Activated CD8-positive, alpha-beta T cell treated with anti-CD3 and anti-CD28 coated beads for 36 hours (primary cell): ENCODE results near the gene ANXA5. TPM values are rescaled to one million over a fixed set of nuclear protein-coding genes. Genes with fewer than 3 reads are reported as not detected.

Experiments
- ATAC-seq: fragments of 200-7000 bp; cut with Tn5 transposase; one replicate; pipeline ENCODE4 v1.10.0; 2021; ENCODE audit warnings: mild to moderate bottlenecking, moderate library complexity
- CTCF ChIA-PET: fragments of 350-600 bp; sonication (Branson Sonifier 250); formaldehyde crosslinking; loops from one replicate; lab custom pipeline; 2021; ENCODE audit warnings: antibody characterized with exemption; lab: Charles Lee
- POLR2A ChIA-PET: fragments of 350-600 bp; sonication (Branson Sonifier 250); formaldehyde crosslinking; loops from one replicate; lab custom pipeline; 2021; ENCODE audit warnings: antibody characterized with exemption; lab: Charles Lee
- DNase-seq: peaks from one replicate; pipeline ENCODE4 v3.0.0-alpha.2; 2020
- H3K27ac Mint-ChIP-seq: one replicate; pipeline ENCODE4 v1.8.0; 2021; ENCODE audit warnings: mild to moderate bottlenecking, mixed read lengths
- H3K27me3 Mint-ChIP-seq: one replicate; pipeline ENCODE4 v1.8.0; 2021; ENCODE audit warnings: mixed read lengths
- H3K36me3 Mint-ChIP-seq: one replicate; pipeline ENCODE4 v1.8.0; 2021; ENCODE audit warnings: low read depth, mixed read lengths
- H3K4me1 Mint-ChIP-seq: one replicate; pipeline ENCODE4 v1.8.0; 2021; ENCODE audit warnings: low read depth, mixed read lengths
- H3K4me3 Mint-ChIP-seq: one replicate; pipeline ENCODE4 v1.8.0; 2021; ENCODE audit warnings: mild to moderate bottlenecking, moderate library complexity, mixed read lengths
- H3K9me3 Mint-ChIP-seq: one replicate; pipeline ENCODE4 v1.8.0; 2021; ENCODE audit warnings: mixed read lengths
- intact Hi-C: fragments of 100-400 bp; cut with micrococcal nuclease; formaldehyde crosslinking; loops from one replicate; pipeline ENCODE4 v1.10.0; 2022
- total RNA-seq, 2 experiments: library from RNA; stranded (reverse); gene quantifications; one replicate each; pipeline ENCODE4 v1.2.3, GENCODE V29; 2021
- TF ChIP-seq, protein P1 (sequence below): fragments of 200-600 bp; IDR thresholded peaks from one replicate; pipeline ENCODE4 v1.8.0; 2022; ENCODE audit warnings: antibody characterized with exemption, mild to moderate bottlenecking

The ANXA5 gene
- total RNA-seq, 2 experiments from 2014 or later, result 31.4 to 34.1 TPM

DNA sequence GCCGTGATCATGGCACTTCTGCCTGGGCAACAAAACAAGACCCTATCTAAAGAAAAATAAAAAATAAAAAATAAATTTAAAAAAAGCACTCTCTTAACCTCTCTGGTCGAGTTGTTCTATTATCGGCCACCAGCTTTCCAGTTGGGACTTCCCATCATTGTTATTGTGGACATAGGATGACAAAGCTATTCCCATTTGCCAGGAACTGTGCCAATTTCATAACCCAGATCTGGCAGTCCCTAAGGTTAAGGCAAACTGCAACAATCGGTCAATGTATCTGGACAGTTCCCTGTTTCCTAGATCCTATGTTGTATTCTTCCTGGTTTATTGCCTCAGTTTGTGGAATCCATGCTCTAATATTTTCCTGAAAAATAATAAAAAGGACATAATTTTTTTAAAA, 17.8 kb upstream of the ANXA5 start:
- POLR2A ChIA-PET, result interaction anchor here (1.0 kb wide), 1 partner anchor 10 kb away, joined by 4 read pairs; no protein-coding TSS in a partner anchor
- TF ChIP-seq, protein P1, sequence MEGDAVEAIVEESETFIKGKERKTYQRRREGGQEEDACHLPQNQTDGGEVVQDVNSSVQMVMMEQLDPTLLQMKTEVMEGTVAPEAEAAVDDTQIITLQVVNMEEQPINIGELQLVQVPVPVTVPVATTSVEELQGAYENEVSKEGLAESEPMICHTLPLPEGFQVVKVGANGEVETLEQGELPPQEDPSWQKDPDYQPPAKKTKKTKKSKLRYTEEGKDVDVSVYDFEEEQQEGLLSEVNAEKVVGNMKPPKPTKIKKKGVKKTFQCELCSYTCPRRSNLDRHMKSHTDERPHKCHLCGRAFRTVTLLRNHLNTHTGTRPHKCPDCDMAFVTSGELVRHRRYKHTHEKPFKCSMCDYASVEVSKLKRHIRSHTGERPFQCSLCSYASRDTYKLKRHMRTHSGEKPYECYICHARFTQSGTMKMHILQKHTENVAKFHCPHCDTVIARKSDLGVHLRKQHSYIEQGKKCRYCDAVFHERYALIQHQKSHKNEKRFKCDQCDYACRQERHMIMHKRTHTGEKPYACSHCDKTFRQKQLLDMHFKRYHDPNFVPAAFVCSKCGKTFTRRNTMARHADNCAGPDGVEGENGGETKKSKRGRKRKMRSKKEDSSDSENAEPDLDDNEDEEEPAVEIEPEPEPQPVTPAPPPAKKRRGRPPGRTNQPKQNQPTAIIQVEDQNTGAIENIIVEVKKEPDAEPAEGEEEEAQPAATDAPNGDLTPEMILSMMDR, result no peak
- Mint-ChIP-seq H3K36me3 (no peaks in the 10 kb centered on the region), H3K27me3 (peaks cover 40% of the 10 kb centered on the region), H3K4me3 (no peak overlapping the region), H3K27ac (no peak overlapping the region), H3K9me3 (no peaks in the 10 kb centered on the region), H3K4me1 (peaks cover 12% of the 10 kb centered on the region)
- ATAC-seq, result no peak
- CTCF ChIA-PET, result no interaction called here
- no peak for DNase-seq
- intact Hi-C loops, result no loop called here

DNA sequence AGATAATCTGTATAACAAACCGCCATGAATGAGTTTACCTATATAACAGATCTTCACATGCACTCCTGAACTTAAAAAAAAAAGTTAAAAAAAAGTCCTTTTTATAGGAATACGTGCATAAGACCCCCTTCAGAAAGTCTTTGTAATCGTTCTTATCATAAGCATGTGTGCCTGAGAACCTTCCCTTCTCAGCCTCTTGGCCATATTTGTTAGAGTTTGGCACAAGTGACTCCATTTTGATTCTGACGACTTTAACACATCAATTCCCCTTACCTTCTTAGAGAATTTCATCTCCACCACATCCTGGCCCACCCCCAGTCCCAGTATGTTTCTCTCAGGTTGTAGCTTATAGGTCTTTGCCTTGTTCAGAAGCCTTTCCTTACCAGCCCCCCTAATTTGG, 16.0 kb upstream of the ANXA5 start:
- POLR2A ChIA-PET, result no interaction called here
- CTCF ChIA-PET, result interaction anchor here (1.9 kb wide), 1 partner anchor 13 kb away, joined by 6 read pairs; no protein-coding TSS in a partner anchor
- ATAC-seq, result no peak
- DNase-seq, result no peak
- peaks cover 52% of the 10 kb centered on the region for H3K27me3 Mint-ChIP-seq
- H3K4me1 Mint-ChIP-seq, result peaks cover 15% of the 10 kb centered on the region
- no peak overlapping the region for H3K4me3 Mint-ChIP-seq
- TF ChIP-seq, protein P1, result no peak
- no peak overlapping the region for H3K27ac Mint-ChIP-seq
- H3K36me3 Mint-ChIP-seq, result no peaks in the 10 kb centered on the region
- intact Hi-C loops, result no loop called here
- H3K9me3 Mint-ChIP-seq, result no peaks in the 10 kb centered on the region

DNA sequence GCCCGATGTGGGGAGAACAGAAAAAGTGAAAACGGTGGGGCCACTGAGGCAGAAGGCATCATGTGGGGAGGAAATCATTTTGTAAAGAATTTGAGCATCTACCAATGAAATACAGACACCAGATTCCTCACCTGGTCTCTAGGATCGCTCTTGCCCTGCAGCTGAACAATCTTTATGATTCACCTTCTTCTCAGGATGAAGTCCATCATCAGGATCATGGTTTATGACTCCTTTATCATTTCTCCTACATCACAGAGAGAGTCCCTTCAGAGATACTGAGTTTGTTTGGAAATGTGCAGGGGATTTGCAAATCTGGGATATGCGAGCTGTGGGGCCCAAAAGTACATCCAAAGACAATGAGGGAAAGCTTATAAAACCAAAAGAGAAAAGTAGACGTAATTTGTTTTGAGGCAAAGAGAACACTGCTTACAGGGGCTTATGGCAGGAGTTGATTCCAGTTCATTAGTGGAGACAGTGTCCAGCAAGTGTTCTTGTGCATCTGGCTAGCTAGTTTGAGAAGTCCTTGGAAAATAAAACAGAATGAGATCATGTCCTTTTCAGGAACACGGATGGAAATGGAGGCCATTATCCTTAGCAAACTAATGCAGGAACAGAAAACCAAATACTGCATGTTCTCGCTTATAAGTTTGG, 15.3 kb upstream of the ANXA5 start:
- POLR2A ChIA-PET, result no interaction called here
- Mint-ChIP-seq H3K27me3 (peaks cover 55% of the 10 kb centered on the region), H3K27ac (no peak overlapping the region)

DNA sequence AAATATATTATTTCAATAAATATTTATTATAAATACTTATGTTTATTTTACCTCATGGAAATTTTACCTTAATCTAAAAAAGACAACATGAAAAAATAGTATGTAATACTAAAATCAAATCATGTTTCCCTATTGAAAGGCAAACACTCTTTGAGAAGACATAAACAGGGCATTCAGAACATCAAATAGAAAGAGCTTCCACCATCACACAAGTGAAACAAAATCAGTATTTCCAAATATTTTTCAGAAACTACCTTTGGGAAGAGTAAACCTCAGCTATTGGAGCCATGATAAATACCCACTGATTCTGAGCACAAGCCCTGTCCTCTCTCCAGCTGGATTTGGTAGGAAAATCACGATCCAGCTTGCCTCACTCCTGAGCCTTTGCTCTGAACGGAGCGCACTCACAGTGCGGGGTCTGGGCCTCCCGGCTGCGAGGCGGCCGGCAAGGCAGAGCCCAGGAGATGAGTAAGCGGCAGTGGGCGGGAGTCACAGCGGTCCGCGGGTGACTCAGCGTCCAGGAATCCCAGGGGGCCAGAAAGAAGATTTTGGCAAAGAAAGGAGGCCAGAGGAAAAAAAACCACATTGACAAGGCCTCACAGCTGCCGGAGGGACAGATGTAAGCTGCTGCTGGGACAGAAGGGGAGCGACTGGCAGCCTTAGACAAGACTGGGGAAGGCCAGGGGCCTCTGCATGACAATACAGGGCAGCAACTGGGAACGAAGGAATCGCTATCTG, 14.7 kb upstream of the ANXA5 start:
- DNase-seq (peak; percentile 74), ATAC-seq (peak; percentile 50)
- peaks cover 28% of the 10 kb centered on the region for H3K4me1 Mint-ChIP-seq
- intact Hi-C loops, result no loop called here
- POLR2A ChIA-PET, result no interaction called here
- no peak overlapping the region for H3K27ac Mint-ChIP-seq
- peaks cover 52% of the 10 kb centered on the region for H3K27me3 Mint-ChIP-seq
- TF ChIP-seq, protein P1, result no peak
- peak overlapping the region; percentile 8 for H3K4me3 Mint-ChIP-seq
- H3K9me3 Mint-ChIP-seq, result no peaks in the 10 kb centered on the region
- CTCF ChIA-PET, result interaction anchor here (1.9 kb wide), 1 partner anchor 14 kb away, joined by 6 read pairs; no protein-coding TSS in a partner anchor
- H3K36me3 Mint-ChIP-seq, result peaks cover 1% of the 10 kb centered on the region

More for the DNA sequence above, 15.3 kb upstream of the ANXA5 start:
- CTCF ChIA-PET, result interaction anchor here (1.9 kb wide), 1 partner anchor 14 kb away, joined by 6 read pairs; no protein-coding TSS in a partner anchor
- ATAC-seq (no peak), DNase-seq (no peak)
- intact Hi-C loops, result no loop called here
- Mint-ChIP-seq H3K4me1 (peaks cover 21% of the 10 kb centered on the region), H3K36me3 (no peaks in the 10 kb centered on the region), H3K9me3 (no peaks in the 10 kb centered on the region), H3K4me3 (no peak overlapping the region)
- TF ChIP-seq, protein P1, result no peak
